Pons (tissue), 1 donor: ENCODE measurements around the gene IZUMO1R.
"Not testable (repeated sequence)": the region's sequence is repeated elsewhere in the genome, so short reads cannot be mapped to it uniquely, and the experiment has no call there.

Experiments
- DNase-seq: peaks from one replicate; pipeline ENCODE4 v3.0.0-alpha.2; 2016; ENCODE audit warnings: low spot score

Gene IZUMO1R

DNA sequence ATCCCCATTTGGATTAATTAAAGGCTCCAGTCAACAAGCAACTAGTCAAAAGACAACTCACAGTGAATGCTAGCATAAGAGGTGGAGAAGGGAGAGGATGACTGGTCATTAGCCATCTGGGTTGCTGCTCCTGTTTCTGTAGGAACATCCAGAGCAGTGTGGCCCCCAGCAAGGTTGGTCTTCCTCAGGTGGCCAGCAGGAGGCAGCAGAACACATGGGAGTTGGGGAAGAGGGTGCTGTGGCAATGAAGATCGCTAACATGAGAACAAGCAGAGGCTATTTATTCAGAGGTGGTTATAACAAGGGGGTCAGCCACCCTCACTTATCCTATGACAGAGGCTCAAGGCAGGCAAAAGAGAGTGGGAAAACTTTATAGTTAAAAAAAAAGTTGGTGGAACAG is 21.3 kb downstream of the IZUMO1R start:
- no peak for DNase-seq

DNA sequence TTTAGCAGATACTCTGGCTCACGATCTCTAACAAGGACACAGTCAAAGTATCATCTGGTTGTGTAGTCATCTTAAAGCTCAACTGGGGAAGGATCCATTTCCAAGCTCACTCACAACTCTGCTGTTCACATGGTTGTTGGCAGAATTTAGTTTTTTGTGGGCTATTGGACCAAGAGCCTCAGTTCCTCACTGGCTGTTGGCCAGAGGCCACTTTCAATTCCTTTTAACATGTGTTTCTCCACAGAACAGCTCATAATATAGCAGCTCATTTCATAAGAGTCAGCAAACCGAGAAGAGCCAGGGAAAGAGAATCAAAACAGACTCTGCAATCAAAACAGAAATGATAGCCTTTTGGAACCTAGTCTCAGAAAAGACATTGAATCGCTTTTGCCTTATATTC is 22.6 kb downstream of the IZUMO1R start:
- DNase-seq = peak; percentile 62

DNA sequence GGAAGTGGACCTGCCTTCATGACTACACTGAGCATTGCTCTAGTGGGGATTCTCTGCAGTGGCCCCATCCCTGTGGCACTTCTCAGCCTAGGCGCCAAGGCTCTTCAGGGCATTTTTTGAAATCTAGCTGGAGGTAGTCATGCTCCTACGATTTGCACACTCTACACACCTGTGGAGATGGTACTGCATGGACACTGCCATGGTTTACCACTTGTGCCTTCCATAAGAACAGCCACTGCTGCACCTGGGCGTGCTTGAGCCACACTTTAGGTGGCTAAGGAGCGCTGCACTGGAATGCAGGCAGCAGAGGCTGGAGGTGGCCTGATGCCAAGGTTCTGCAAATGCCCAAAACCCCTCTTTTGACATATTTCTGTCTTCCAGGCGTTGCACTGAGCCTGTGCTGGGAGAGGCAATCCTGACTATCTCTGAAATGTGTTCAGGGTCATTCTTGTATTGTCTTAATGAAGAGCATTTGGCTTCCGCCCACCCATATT is 24.3 kb downstream of the IZUMO1R start:
- DNase-seq = no peak

DNA sequence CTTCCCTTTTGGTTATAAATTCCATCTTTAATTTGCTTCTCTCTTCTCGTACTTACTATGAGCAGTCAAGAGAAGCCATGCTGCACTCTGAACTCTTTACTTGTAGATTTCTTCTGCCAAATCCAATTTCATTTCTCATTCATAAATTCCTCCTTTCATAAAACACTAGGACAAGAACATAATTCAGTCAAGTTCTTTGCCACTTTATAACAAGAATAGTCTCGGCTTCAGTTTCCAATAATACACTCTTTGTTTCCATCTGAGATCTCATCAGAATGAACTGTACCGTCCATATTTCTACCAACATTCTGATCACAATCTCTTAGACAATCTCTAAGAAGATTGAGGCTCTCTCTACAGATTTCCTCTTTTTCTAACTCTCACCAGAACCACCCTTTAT is 25.1 kb downstream of the IZUMO1R start:
- no peak for DNase-seq

GRCh38 chr11:94330789-94331188 is 26.4 kb downstream of the IZUMO1R start:
- no peak for DNase-seq

DNA sequence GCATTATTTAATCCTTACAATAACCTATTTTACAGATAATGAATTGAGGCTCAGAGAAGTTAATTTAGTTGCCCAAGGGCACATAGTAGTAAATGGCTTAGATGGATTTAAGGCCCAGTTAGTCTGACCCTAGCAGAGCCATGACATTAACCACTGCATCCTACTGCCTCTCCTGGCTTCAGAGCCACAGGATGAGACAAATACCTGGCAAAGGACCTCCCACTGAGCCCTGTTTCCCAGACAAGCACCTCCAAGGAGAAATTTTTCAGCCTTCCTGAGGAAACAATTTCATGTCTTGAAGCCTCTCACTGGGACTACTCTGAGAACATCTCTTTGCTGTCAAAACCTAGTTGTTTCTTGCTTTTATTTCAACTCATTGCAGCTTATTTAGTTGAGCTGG is 28.4 kb downstream of the IZUMO1R start:
- DNase-seq = no peak

GRCh38 chr11:94336033-94336432 is 31.7 kb downstream of the IZUMO1R start:
- no peak for DNase-seq

DNA sequence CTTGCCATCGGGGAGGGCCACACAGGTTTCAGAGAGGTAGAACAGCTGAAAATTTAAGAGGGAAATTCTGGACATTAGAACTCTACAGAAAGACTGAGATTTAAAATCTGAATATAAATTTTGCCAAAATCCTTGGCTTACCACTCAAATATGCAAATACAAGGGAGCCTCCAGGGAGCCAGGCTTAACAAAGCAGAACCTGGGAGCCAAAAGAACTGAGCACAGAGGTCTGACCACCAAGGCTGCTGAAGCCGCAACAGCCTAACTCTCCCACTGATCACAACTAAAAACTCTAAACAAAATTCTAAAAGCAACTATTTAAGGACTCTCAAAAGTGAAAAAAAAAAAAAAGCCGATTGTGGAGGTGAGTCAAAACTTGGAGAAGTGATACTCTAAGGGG is 34.3 kb downstream of the IZUMO1R start:
- DNase-seq = no peak

GRCh38 chr11:94342250-94342649 is 37.9 kb downstream of the IZUMO1R start:
- DNase-seq = no peak

DNA sequence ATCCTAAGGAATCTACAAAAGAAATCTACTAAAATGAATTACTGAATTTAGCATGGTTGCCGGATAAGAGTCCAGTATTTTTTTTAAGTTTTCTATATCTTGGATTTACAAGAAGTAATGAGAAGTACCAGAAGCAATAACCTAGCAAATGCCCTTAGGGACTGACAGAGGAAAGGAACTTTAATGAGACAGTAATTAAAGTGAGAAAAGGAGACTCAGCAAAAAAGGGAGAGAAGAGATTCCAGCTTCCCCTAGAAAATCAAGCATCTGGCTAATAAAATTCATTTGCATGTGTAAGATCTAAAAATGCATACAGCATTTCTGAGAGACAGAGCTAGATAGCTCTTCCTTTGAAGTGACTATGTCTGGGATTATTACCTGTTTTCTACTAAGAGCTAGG is 39.1 kb downstream of the IZUMO1R start:
- DNase-seq = no peak

DNA sequence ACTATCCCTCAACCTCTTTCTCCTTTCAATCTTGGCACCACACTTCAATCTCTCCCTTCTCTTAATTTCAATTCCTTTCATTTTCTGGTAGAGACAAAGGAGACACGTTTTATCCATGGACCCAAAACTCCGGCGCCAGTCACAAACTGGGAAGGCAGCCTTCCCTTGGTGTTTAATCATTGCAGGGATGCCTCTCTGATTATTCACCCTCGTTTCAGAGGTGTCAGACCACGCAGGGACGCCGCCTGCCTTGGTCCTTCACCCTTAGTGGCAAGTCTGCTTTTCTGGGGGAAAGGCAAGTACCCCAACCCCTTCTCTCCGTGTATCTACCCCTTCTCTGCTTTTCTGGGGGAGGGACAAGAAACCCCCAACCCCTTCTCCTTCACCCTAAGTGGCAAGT is 41.9 kb downstream of the IZUMO1R start:
- not testable (repeated sequence) for DNase-seq

DNA sequence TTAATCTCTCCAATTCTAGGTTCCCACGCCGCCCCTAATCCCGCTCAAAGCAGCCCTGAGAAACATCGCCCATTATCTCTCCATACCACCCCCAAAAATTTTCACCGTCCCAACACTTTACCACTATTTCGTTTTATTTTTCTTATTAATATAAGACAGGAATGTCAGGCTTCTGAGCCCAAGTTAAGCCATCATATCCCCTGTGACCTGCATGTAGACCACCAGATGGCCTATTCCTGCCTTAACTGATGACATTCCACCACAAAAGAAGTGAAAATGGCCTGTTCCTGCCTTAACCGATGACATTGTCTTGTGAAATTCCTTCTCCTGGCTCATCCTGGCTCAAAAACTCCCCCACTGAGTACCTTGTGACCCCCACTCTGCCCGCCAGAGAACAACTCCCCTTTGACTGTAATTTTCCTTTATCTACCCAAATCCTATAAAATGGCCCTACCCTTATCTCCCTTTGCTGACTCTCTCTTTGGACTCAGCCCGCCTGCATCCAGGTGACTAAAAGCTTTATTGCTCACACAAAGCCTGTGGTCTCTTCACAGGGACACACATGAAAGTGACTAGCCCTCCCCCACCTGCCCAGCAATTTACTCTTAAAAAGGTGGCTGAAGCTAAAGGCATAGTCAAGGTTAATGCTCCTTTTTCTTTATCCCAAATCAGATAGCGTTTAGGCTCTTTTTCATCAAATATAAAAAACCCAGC is 46.6 kb downstream of the IZUMO1R start:
- DNase-seq = not testable (repeated sequence)
